ENCODE measurements around the gene PIK3CB. TPM values are rescaled to one million over a fixed set of nuclear protein-coding genes. Genes with fewer than 3 reads are reported as not detected.

Gene PIK3CB
- total RNA-seq, 6 donors from 2014 or later, result 26.1 to 77.2 (median 40.6) TPM

DNA sequence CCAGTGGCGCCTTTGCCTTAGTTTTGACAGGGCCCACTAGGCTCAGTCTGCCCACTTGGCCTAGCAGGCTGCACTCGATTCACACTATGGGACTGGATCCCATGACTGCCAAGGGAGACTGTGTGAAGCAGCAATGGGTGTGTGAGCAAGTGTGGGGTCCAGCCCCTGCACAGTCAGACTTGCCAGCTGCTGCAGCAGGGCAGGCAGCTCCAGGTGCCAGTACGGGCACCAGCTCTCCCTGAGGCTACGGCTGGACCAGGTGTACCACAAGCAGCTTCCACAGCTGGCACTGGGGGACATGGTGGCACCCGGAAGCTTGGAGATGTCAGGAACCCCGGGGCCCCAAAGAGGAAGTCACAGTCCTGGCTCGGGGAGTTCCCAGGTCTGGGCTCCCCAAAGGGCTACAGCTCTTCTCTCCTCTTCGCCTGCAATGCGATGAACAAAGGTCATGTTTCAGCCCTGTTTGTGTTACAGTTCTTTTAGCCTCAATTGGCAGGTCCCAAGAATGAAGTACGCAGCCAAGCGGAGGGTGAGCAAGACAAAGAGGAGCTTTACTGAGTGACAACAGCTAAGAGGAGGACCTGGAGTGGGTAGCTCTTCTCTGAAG lies 67.1 kb downstream of the PIK3CB start:
- Histone ChIP-seq H3K4me1 (no peaks in the 10 kb centered on the region), H3K9me3 (peaks cover 0 to 13% (median 5%) of the 10 kb centered on the region in 4 donors), H3K4me3 (no peak overlapping the region), H3K27me3 (no peaks in the 10 kb centered on the region), H3K27ac (no peak overlapping the region), H3K36me3 (peaks cover 0 to 13% (median 10%) of the 10 kb centered on the region in 4 donors)
- ATAC-seq (ENCODE audit: low FRiP score in 2 of 2), result no peak
- TF ChIP-seq POLR2A (IDR thresholded peaks at IDR 0.05) (no peak), POLR2AphosphoS5 (IDR thresholded peaks at IDR 0.05) (no peak), CTCF (IDR thresholded peaks at IDR 0.05) (no peak), EP300 (IDR thresholded peaks at IDR 0.05) (no peak)
- DNase-seq, result peak in 1 of 2 donors; percentile 15
- WGBS, 2 donors, result 96 to 98% methylated on average over 9 to 11 of the region's 11 CpGs

GRCh38 chr3:138761002-138761401 lies 73.7 kb downstream of the PIK3CB start:
- Histone ChIP-seq H3K36me3 (peaks cover 0 to 4% (median 0%) of the 10 kb centered on the region in 4 donors), H3K9me3 (no peaks in the 10 kb centered on the region), H3K4me3 (no peak overlapping the region), H3K27ac (no peak overlapping the region), H3K27me3 (no peaks in the 10 kb centered on the region), H3K4me1 (no peaks in the 10 kb centered on the region)
- 80 to 90% methylated on average over 2 of the region's 2 CpGs for WGBS, 2 donors
- ATAC-seq (ENCODE audit: low FRiP score in 2 of 2) (no peak), DNase-seq (no peak)
- no peak for TF ChIP-seq POLR2A (IDR thresholded peaks at IDR 0.05)
- TF ChIP-seq CTCF (IDR thresholded peaks at IDR 0.05), result no peak
- no peak for TF ChIP-seq EP300 (IDR thresholded peaks at IDR 0.05)
- no peak for TF ChIP-seq POLR2AphosphoS5 (IDR thresholded peaks at IDR 0.05)

GRCh38 chr3:138748190-138748589 lies 86.5 kb downstream of the PIK3CB start:
- ATAC-seq (ENCODE audit: low FRiP score in 2 of 2), result no peak
- 93 to 94% methylated on average over 2 of the region's 2 CpGs for WGBS, 2 donors
- no peak for DNase-seq

DNA sequence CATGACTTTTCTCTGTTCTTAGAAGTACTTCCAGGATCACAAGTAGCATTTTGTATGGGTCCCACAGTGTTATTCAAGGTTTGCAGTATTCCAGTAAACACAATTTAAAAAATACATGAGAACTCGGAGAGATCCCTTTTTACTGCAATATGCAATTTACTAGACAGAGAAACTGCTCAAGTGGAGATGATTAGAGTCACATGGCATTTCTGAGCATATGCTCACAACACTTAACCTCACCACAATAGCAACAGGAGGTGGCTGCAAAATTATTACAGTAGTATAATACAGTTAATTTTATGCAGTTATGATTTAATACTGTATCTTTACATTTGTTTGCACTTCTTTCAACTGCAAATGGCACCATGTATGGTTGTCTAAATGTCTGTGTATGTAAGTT lies 87.5 kb downstream of the PIK3CB start:
- H3K27me3 ChIP-seq, result no peaks in the 10 kb centered on the region
- no peaks in the 10 kb centered on the region for H3K4me1 ChIP-seq
- no peak overlapping the region for H3K4me3 ChIP-seq
- H3K36me3 ChIP-seq, result no peaks in the 10 kb centered on the region
- WGBS, 2 donors, result 64 to 85% methylated on average over 1 of the region's 1 CpG
- H3K9me3 ChIP-seq, result no peaks in the 10 kb centered on the region
- no peak overlapping the region for H3K27ac ChIP-seq
- ATAC-seq (ENCODE audit: low FRiP score in 2 of 2) (no peak), DNase-seq (no peak)
- TF ChIP-seq POLR2AphosphoS5 (IDR thresholded peaks at IDR 0.05) (no peak), EP300 (IDR thresholded peaks at IDR 0.05) (no peak), CTCF (IDR thresholded peaks at IDR 0.05) (no peak), POLR2A (IDR thresholded peaks at IDR 0.05) (no peak)

More at GRCh38 chr3:138748190-138748589, 86.5 kb downstream of the PIK3CB start:
- no peak for TF ChIP-seq POLR2A (IDR thresholded peaks at IDR 0.05)
- TF ChIP-seq CTCF (IDR thresholded peaks at IDR 0.05), result no peak
- TF ChIP-seq EP300 (IDR thresholded peaks at IDR 0.05), result no peak
- TF ChIP-seq POLR2AphosphoS5 (IDR thresholded peaks at IDR 0.05), result no peak
- no peak overlapping the region for H3K4me3 ChIP-seq
- H3K9me3 ChIP-seq, result no peaks in the 10 kb centered on the region
- H3K4me1 ChIP-seq, result no peaks in the 10 kb centered on the region
- H3K27me3 ChIP-seq, result no peaks in the 10 kb centered on the region
- no peak overlapping the region for H3K27ac ChIP-seq
- H3K36me3 ChIP-seq, result peaks cover 0 to 7% (median 0%) of the 10 kb centered on the region in 4 donors

- 81 to 89% methylated on average over 5 of the region's 5 CpGs for WGBS, 2 donors
- ATAC-seq (ENCODE audit: low FRiP score in 2 of 2), result no peak
- H3K36me3 ChIP-seq, result peaks cover 0 to 26% (median 14%) of the 10 kb centered on the region in 4 donors
- TF ChIP-seq POLR2A (IDR thresholded peaks at IDR 0.05) (no peak), POLR2AphosphoS5 (IDR thresholded peaks at IDR 0.05) (no peak), EP300 (IDR thresholded peaks at IDR 0.05) (no peak), CTCF (IDR thresholded peaks at IDR 0.05) (no peak)
- H3K27me3 ChIP-seq, result no peaks in the 10 kb centered on the region
- no peaks in the 10 kb centered on the region for H3K9me3 ChIP-seq
- no peak for DNase-seq
- no peak overlapping the region for H3K27ac ChIP-seq
- H3K4me3 ChIP-seq, result no peak overlapping the region
- H3K4me1 ChIP-seq, result no peaks in the 10 kb centered on the region
These were observed 94.7 kb downstream of the PIK3CB start for GRCh38 chr3:138740072-138740471.
